HEK293 (cell line): ENCODE results near the gene AP1G2.

Experiments
- ATF2 ChIP-seq: fragments of 450-650 bp; formaldehyde crosslinking; IDR thresholded peaks from 2 replicates; pipeline ENCODE4 v1.5.1; 2016; ENCODE audit warnings: missing biosample characterization, missing genetic modification characterization, low read depth
- CTCF ChIP-seq: fragments of 450-650 bp; formaldehyde crosslinking; IDR thresholded peaks from 2 replicates; pipeline ENCODE4 v1.5.1; 2016; ENCODE audit warnings: missing biosample characterization, missing genetic modification characterization
- ZNF280C ChIP-seq: fragments of 450-650 bp; formaldehyde crosslinking; IDR thresholded peaks from 2 replicates; pipeline ENCODE4 v1.5.1; 2016; ENCODE audit warnings: missing biosample characterization, missing genetic modification characterization

GRCh38 chr14:23533652-23534435, 33.7 kb downstream of the AP1G2 start:
- TF ChIP-seq ATF2 (tag by site-specific recombination) (no peak), CTCF (tag by site-specific recombination) (no peak), ZNF280C (tag by site-specific recombination) (no peak)
